ENCODE measurements around the gene OXER1.

DNA sequence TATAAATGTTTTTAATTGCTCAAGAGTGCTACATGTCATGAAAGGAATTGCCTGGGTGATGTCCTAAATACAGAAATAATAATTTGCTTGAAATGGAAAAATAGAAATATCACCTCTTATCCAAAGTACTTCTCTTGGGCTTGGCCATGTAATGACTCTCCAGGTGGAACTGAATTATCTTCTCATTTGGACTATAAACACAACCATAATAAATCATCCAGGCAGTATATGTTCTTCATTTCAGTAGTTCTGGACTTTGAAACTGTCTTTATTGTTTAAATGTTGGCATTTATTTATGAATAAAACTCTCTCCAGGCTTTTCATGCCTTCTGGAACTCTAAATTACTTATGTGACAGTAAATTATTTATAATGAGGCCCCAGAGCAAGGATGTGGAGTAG, 40.5 kb downstream of the OXER1 start:
- no peak for TF ChIP-seq POLR2AphosphoS5 (IDR thresholded peaks at IDR 0.05; ENCODE audit: borderline replicate concordance, low read depth, low read length)
- TF ChIP-seq EZH2 (IDR thresholded peaks at IDR 0.05) = no peak

Data from SK-N-MC (cell line).